A549 (cell line): ENCODE results near the gene LANCL1. TPM values are rescaled to one million over a fixed set of nuclear protein-coding genes. Genes with fewer than 3 reads are reported as not detected.

Experiments used
- ATAC-seq, 2 experiments: fragments of 200-7000 bp in 1 of 2; fragments of >200 bp in 1 of 2; cut with Nextera tagmentation in 1 of 2; cut with Tn5 transposase in 1 of 2; 3 replicates each; pipeline versions ENCODE4 v1.8.0 to v1.9.1; 2018 to 2020; ENCODE audit warnings: mild to moderate bottlenecking in 1 of 2, moderate library complexity in 1 of 2
- CTCF ChIA-PET: fragments of 300-600 bp; sonication (Branson Sonifier 250); formaldehyde crosslinking; extraction: SDS; loops from one replicate; lab custom pipeline; 2021; ENCODE audit warnings: antibody characterized with exemption, inconsistent platforms; lab: Yijun Ruan, JAX
- POLR2A ChIA-PET: fragments of 350-600 bp; formaldehyde crosslinking; extraction: SDS; loops from one replicate; lab custom pipeline; 2021; ENCODE audit warnings: antibody characterized with exemption, inconsistent platforms; lab: Yijun Ruan, JAX
- DNase-seq, 2 experiments: peaks; one replicate each; pipeline versions ENCODE4 v3.0.0 to v3.0.0-alpha.2; 2011 to 2016; ENCODE audit warnings: low read depth in 1 of 2, low spot score in 1 of 2
- FAIRE-seq: peaks from 2 replicates; lab custom pipeline; 2011; peaks lifted over from hg19 to GRCh38; lab: Jason Lieb, UNC
- H3K27ac ChIP-seq, 2 experiments: fragments of >200 bp; sonication (Bioruptor Twin); formaldehyde crosslinking; 3 replicates each; pipeline ENCODE4 v1.5.1; 2016 to 2017
- H3K4me1 ChIP-seq: fragments of >200 bp; sonication (Bioruptor Twin); formaldehyde crosslinking; 3 replicates; pipeline ENCODE4 v1.6.1; 2016
- H3K4me2 ChIP-seq: fragments of >200 bp; sonication (Bioruptor Twin); formaldehyde crosslinking; 3 replicates; pipeline ENCODE4 v1.6.1; 2016
- H3K4me3 ChIP-seq: fragments of >200 bp; sonication (Bioruptor Twin); formaldehyde crosslinking; 3 replicates; pipeline ENCODE4 v1.5.1; 2016
- H3K9me3 ChIP-seq: fragments of >200 bp; sonication (Bioruptor Twin); formaldehyde crosslinking; 3 replicates; pipeline ENCODE4 v1.6.1; 2016
- BCL3 ChIP-seq: fragments of >200 bp; sonication (Bioruptor Twin); formaldehyde crosslinking; IDR thresholded peaks from 3 replicates; pipeline ENCODE4 v1.6.1; 2016
- CHD2 ChIP-seq: fragments of 150-350 bp; IDR thresholded peaks from 2 replicates; pipeline ENCODE4 v1.6.1; 2014; ENCODE audit warnings: low read length; ENCODE audit not compliant: partially characterized antibody
- ELK1 ChIP-seq: fragments of 150-350 bp; IDR thresholded peaks from 2 replicates; pipeline ENCODE4 v1.6.1; 2014; ENCODE audit warnings: low read depth, mild to moderate bottlenecking, low read length
- FOSB ChIP-seq: fragments of 250-450 bp; sonication (Bioruptor Pico); IDR thresholded peaks from 2 replicates; pipeline ENCODE4 v1.5.0; 2020; ENCODE audit warnings: mild to moderate bottlenecking, moderate library complexity
- FOSL2 ChIP-seq, 2 experiments: fragments of 450-650 bp in 1 of 2; fragments of >200 bp in 1 of 2; sonication (Bioruptor Twin) in 1 of 2; formaldehyde crosslinking; IDR thresholded peaks; 2 replicates each; pipeline versions ENCODE4 v1.5.0 to v1.6.1; 2016 to 2020; ENCODE audit warnings: mild to moderate bottlenecking in 1 of 2, moderate library complexity in 1 of 2
- HOXB5 ChIP-seq: fragments of 250-450 bp; sonication (Bioruptor Pico); IDR thresholded peaks from 2 replicates; pipeline ENCODE4 v1.5.0; 2020; ENCODE audit warnings: mild to moderate bottlenecking, moderate library complexity
- KDM5A ChIP-seq: fragments of 200-600 bp; sonication (generic); IDR thresholded peaks from 2 replicates; pipeline ENCODE4 v1.6.1; 2016; ENCODE audit warnings: antibody characterized with exemption, mild to moderate bottlenecking
- MAX ChIP-seq: IDR thresholded peaks from 2 replicates; pipeline ENCODE4 v1.6.1; 2012
- NFE2L2 ChIP-seq: fragments of 150-350 bp; conservative IDR thresholded peaks from 2 replicates; pipeline ENCODE4 v1.6.1; 2014; ENCODE audit warnings: low read length
- NPAS2 ChIP-seq: fragments of 250-450 bp; sonication (Bioruptor Pico); IDR thresholded peaks from 2 replicates; pipeline ENCODE4 v1.8.0; 2022; ENCODE audit warnings: mild to moderate bottlenecking, moderate library complexity, borderline replicate concordance
- POLR2AphosphoS2 ChIP-seq: conservative IDR thresholded peaks from 2 replicates; pipeline ENCODE4 v1.6.1; 2012; ENCODE audit warnings: low read length, improper control_type of control experiment, inconsistent platforms
- RAD21 ChIP-seq, 2 experiments: fragments of >200 bp in 1 of 2; sonication (Bioruptor Twin) in 1 of 2; formaldehyde crosslinking in 1 of 2; IDR thresholded peaks in 1 of 2; conservative IDR thresholded peaks in 1 of 2; 2 replicates in 1 of 2; 3 replicates in 1 of 2; pipeline ENCODE4 v1.6.1; 2012 to 2018; ENCODE audit warnings: inconsistent platforms in 1 of 2
- RNF2 ChIP-seq: fragments of 200-600 bp; sonication (generic); IDR thresholded peaks from 2 replicates; pipeline ENCODE4 v1.6.1; 2016; ENCODE audit warnings: low read depth, mild to moderate bottlenecking, antibody characterized with exemption, moderate library complexity, borderline replicate concordance
- SREBF2 ChIP-seq: fragments of 450-650 bp; IDR thresholded peaks from 2 replicates; pipeline ENCODE4 v1.6.1; 2014; ENCODE audit warnings: mild to moderate bottlenecking, moderate library complexity
- TFCP2L1 ChIP-seq: fragments of 250-450 bp; sonication (Bioruptor Pico); IDR thresholded peaks from 2 replicates; pipeline ENCODE4 v1.5.0; 2021; ENCODE audit warnings: mild to moderate bottlenecking
- TP53 ChIP-seq: fragments of 250-450 bp; sonication (Bioruptor Pico); IDR thresholded peaks from 2 replicates; pipeline ENCODE4 v1.5.0; 2021; ENCODE audit warnings: mild to moderate bottlenecking, moderate library complexity
- ZC3H11A ChIP-seq: fragments of 450-650 bp; IDR thresholded peaks from 2 replicates; pipeline ENCODE4 v1.6.1; 2014; ENCODE audit warnings: antibody characterized with exemption, mild to moderate bottlenecking
- ZFP36 ChIP-seq: fragments of 450-650 bp; IDR thresholded peaks from 2 replicates; pipeline ENCODE4 v1.6.1; 2014; ENCODE audit warnings: borderline replicate concordance; ENCODE audit not compliant: partially characterized antibody
- ZSCAN20 ChIP-seq: fragments of 250-450 bp; sonication (Bioruptor Pico); IDR thresholded peaks from 2 replicates; pipeline ENCODE4 v1.8.0; 2022; ENCODE audit warnings: mild to moderate bottlenecking, moderate library complexity
- WGBS: methylation state at CpG from one replicate; pipeline ENCODE4 v1.1.6; 2017; ENCODE audit errors: missing lambda C conversion rate; 5-methylcytosine and 5-hydroxymethylcytosine counted together
- polyA plus RNA-seq, 4 experiments: library from polyadenylated mRNA; depleted of rRNA in 3 of 4; stranded (reverse); fragments of >200 nt; fragmentation: RNase III in 1 of 4; extraction: RNeasy Plus Mini Kit Qiagen cat#74134 plus additional on column Dnase treatment in 1 of 4; gene quantifications; 2 replicates in 3 of 4; 3 replicates in 1 of 4; pipeline ENCODE4 v1.2.3, GENCODE V29; 2011 to 2017

Gene LANCL1
- polyA plus RNA-seq, 2 of the 4 experiments (the other 2 are of a cell fraction) = 30.1 to 83.7 TPM

- no peak overlapping the region for H3K4me2 ChIP-seq
- no peaks in the 10 kb centered on the region for H3K4me1 ChIP-seq
- ATAC-seq = no peak
- H3K4me3 ChIP-seq = no peak overlapping the region
- DNase-seq = no peak
- ChIA-PET POLR2A (no interaction called here), CTCF (no interaction called here)
- no peaks in the 10 kb centered on the region for H3K9me3 ChIP-seq
- no peak for FAIRE-seq
- WGBS = 96% methylated on average over 4 of the region's 4 CpGs
- H3K27ac ChIP-seq = no peak overlapping the region
- TF ChIP-seq SREBF2 (no peak), CHD2 (no peak), RAD21 (conservative IDR thresholded peaks at IDR 0.05 in 1 of 2, IDR thresholded peaks at IDR 0.05 in 1 of 2) (no peak), RNF2 (no peak), ZC3H11A (no peak), FOSL2 (IDR thresholded peaks at IDR 0.05) (no peak), FOSL2 (CRISPR knock-in tag; IDR thresholded peaks at IDR 0.05) (no peak), FOSB (CRISPR knock-in tag) (no peak), MAX (no peak), NFE2L2 (no peak), ZSCAN20 (CRISPR knock-in tag) (no peak), ZFP36 (no peak), NPAS2 (no peak), ELK1 (no peak), POLR2AphosphoS2 (no peak), KDM5A (no peak), HOXB5 (no peak)
Measured at GRCh38 chr2:210458395-210458794, 18.2 kb downstream of the LANCL1 start.

GRCh38 chr2:210456571-210456970 lies 20.0 kb downstream of the LANCL1 start:
- TF ChIP-seq BCL3 = no peak
- 93% methylated on average over 1 of the region's 1 CpG for WGBS
- ChIA-PET POLR2A (no interaction called here), CTCF (no interaction called here)
- no peak overlapping the region for H3K4me2 ChIP-seq
- H3K4me3 ChIP-seq = no peak overlapping the region
- no peaks in the 10 kb centered on the region for H3K9me3 ChIP-seq
- ATAC-seq = no peak
- no peak for FAIRE-seq
- no peaks in the 10 kb centered on the region for H3K4me1 ChIP-seq
- no peak overlapping the region for H3K27ac ChIP-seq
- DNase-seq = no peak

- WGBS = 83% methylated on average over 8 of the region's 8 CpGs
- FAIRE-seq = no peak
Measured at GRCh38 chr2:210454336-210454735, 22.2 kb downstream of the LANCL1 start.

GRCh38 chr2:210452194-210452593 lies 24.4 kb downstream of the LANCL1 start:
- Histone ChIP-seq H3K27ac (no peak overlapping the region), H3K9me3 (peaks cover 6% of the 10 kb centered on the region; the same call in 2 of the 3 replicates), H3K4me2 (no peak overlapping the region), H3K4me1 (no peaks in the 10 kb centered on the region), H3K4me3 (no peak overlapping the region)
- DNase-seq = no peak
- CTCF ChIA-PET = interaction anchor here (1.0 kb wide), 1 partner anchor 11 kb away, joined by 3 read pairs; no protein-coding TSS in a partner anchor
- TF ChIP-seq TP53 (CRISPR knock-in tag) = no peak
- POLR2A ChIA-PET = no interaction called here
- WGBS = 92% methylated on average over 2 of the region's 2 CpGs
- FAIRE-seq = no peak
- ATAC-seq = no peak

More at GRCh38 chr2:210454336-210454735, 22.2 kb downstream of the LANCL1 start:
- Histone ChIP-seq H3K27ac (no peak overlapping the region), H3K9me3 (no peaks in the 10 kb centered on the region), H3K4me1 (no peaks in the 10 kb centered on the region), H3K4me3 (no peak overlapping the region), H3K4me2 (no peak overlapping the region)
- POLR2A ChIA-PET = no interaction called here
- TF ChIP-seq TFCP2L1 (CRISPR knock-in tag) = no peak
- DNase-seq (no peak), ATAC-seq (no peak)
- CTCF ChIA-PET = no interaction called here
